ENCODE measurements around the gene BMPER. TPM values are rescaled to one million over a fixed set of nuclear protein-coding genes. Genes with fewer than 3 reads are reported as not detected.

The BMPER gene
- total RNA-seq, 1 donor from 2014 or later: 0.56 TPM

GRCh38 chr7:34107276-34107675 lies 201.9 kb downstream of the BMPER start:
- Mint-ChIP-seq H3K27me3 (ENCODE audit: unreplicated experiment) (no peaks in the 10 kb centered on the region), H3K36me3 (ENCODE audit: unreplicated experiment) (no peaks in the 10 kb centered on the region), H3K4me3 (ENCODE audit: unreplicated experiment) (no peak overlapping the region), H3K27ac (ENCODE audit: unreplicated experiment) (no peak overlapping the region), H3K9me3 (ENCODE audit: unreplicated experiment) (no peaks in the 10 kb centered on the region), H3K4me1 (ENCODE audit: unreplicated experiment) (peaks cover 3% of the 10 kb centered on the region)
- TF ChIP-seq, protein P1, sequence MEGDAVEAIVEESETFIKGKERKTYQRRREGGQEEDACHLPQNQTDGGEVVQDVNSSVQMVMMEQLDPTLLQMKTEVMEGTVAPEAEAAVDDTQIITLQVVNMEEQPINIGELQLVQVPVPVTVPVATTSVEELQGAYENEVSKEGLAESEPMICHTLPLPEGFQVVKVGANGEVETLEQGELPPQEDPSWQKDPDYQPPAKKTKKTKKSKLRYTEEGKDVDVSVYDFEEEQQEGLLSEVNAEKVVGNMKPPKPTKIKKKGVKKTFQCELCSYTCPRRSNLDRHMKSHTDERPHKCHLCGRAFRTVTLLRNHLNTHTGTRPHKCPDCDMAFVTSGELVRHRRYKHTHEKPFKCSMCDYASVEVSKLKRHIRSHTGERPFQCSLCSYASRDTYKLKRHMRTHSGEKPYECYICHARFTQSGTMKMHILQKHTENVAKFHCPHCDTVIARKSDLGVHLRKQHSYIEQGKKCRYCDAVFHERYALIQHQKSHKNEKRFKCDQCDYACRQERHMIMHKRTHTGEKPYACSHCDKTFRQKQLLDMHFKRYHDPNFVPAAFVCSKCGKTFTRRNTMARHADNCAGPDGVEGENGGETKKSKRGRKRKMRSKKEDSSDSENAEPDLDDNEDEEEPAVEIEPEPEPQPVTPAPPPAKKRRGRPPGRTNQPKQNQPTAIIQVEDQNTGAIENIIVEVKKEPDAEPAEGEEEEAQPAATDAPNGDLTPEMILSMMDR (IDR thresholded peaks at IDR 0.05): no peak
- no peak for DNase-seq (ENCODE audit: extremely low spot score, unreplicated experiment)

- Mint-ChIP-seq H3K36me3 (ENCODE audit: unreplicated experiment) (no peaks in the 10 kb centered on the region), H3K27ac (ENCODE audit: unreplicated experiment) (no peak overlapping the region), H3K9me3 (ENCODE audit: unreplicated experiment) (no peaks in the 10 kb centered on the region), H3K4me3 (ENCODE audit: unreplicated experiment) (no peak overlapping the region), H3K27me3 (ENCODE audit: unreplicated experiment) (no peaks in the 10 kb centered on the region), H3K4me1 (ENCODE audit: unreplicated experiment) (no peaks in the 10 kb centered on the region)
- no peak for DNase-seq (ENCODE audit: extremely low spot score, unreplicated experiment)
- TF ChIP-seq, protein P1 (IDR thresholded peaks at IDR 0.05): no peak
Observed at GRCh38 chr7:34108165-34108564, 202.8 kb downstream of the BMPER start.

DNA sequence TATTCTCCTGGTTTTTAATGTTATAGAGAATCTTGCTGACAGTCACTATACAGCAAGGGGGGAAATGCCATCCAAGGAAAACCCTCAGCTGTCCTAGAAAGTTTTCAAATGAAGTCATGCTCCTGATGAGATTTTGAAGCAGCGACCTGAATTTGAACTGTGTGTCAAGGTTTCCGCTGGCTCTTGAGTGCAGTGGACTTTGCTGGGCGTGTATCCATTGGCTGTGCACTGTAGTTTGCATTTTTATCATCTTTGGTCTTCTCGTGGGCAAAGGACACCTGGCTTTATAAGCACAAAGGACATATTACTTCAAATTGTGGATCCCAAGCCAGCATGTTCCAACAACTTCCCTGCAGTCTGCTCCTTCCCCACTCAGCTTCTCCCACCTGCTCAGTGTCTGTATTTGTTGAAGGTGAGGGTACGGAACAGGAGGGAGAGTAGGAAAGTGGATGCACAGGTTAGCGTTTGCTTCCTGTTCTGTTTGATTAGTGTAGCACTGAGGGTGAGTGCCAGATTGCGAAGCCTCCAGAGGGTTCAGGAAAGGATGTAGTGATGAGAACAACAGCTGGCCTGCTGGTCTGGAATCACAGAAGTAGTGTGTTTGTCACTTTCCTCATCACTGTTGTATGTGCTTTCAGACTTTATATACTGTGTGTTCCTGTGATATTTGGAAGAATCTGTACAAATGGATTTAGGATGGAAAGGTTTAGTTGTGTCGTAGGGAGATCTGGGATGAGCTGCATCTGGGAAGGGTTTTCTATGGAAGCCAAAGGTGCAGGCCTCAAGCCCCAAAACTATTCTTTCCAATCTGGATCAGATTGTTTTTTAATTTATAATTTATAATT lies 204.8 kb downstream of the BMPER start:
- Mint-ChIP-seq H3K4me3 (ENCODE audit: unreplicated experiment) (no peak overlapping the region), H3K36me3 (ENCODE audit: unreplicated experiment) (no peaks in the 10 kb centered on the region)

DNA sequence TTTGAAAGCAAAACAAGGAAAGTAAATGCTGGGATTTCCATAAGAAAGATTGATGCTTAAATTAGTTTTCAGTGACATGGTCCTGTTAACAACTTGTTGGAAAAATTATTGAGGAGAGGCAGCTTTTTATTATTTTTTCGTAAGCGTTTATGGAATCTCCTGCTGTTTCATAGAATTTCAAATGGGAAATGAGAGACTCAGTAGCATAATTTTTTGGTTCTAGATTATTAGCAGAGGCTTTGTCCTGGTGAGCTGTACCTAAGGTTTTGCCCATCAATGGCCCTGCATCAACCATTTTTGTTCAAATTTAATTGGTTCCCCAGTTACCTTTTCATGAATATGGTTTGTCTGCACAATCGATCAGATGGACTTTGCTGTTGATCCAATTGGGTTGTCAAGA lies 205.7 kb downstream of the BMPER start:
- H3K9me3 Mint-ChIP-seq (ENCODE audit: unreplicated experiment): peaks cover 10% of the 10 kb centered on the region
- TF ChIP-seq, protein P1 (IDR thresholded peaks at IDR 0.05): no peak
- H3K27ac Mint-ChIP-seq (ENCODE audit: unreplicated experiment): no peak overlapping the region
- DNase-seq (ENCODE audit: extremely low spot score, unreplicated experiment): no peak
- peaks cover 2% of the 10 kb centered on the region for H3K27me3 Mint-ChIP-seq (ENCODE audit: unreplicated experiment)
- H3K36me3 Mint-ChIP-seq (ENCODE audit: unreplicated experiment): no peaks in the 10 kb centered on the region
- H3K4me1 Mint-ChIP-seq (ENCODE audit: unreplicated experiment): no peaks in the 10 kb centered on the region
- no peak overlapping the region for H3K4me3 Mint-ChIP-seq (ENCODE audit: unreplicated experiment)

More for the DNA sequence above, 204.8 kb downstream of the BMPER start:
- Mint-ChIP-seq H3K27ac (ENCODE audit: unreplicated experiment) (no peak overlapping the region), H3K9me3 (ENCODE audit: unreplicated experiment) (peaks cover 5% of the 10 kb centered on the region), H3K4me1 (ENCODE audit: unreplicated experiment) (no peaks in the 10 kb centered on the region), H3K27me3 (ENCODE audit: unreplicated experiment) (peaks cover 2% of the 10 kb centered on the region)
- DNase-seq (ENCODE audit: extremely low spot score, unreplicated experiment): no peak
- TF ChIP-seq, protein P1 (IDR thresholded peaks at IDR 0.05): no peak

- Mint-ChIP-seq H3K27me3 (ENCODE audit: unreplicated experiment) (peaks cover 2% of the 10 kb centered on the region), H3K27ac (ENCODE audit: unreplicated experiment) (no peak overlapping the region), H3K36me3 (ENCODE audit: unreplicated experiment) (no peaks in the 10 kb centered on the region), H3K9me3 (ENCODE audit: unreplicated experiment) (peaks cover 10% of the 10 kb centered on the region), H3K4me3 (ENCODE audit: unreplicated experiment) (no peak overlapping the region), H3K4me1 (ENCODE audit: unreplicated experiment) (no peaks in the 10 kb centered on the region)
- no peak for DNase-seq (ENCODE audit: extremely low spot score, unreplicated experiment)
- TF ChIP-seq, protein P1 (IDR thresholded peaks at IDR 0.05): no peak
Observed at GRCh38 chr7:34115503-34115902, 210.2 kb downstream of the BMPER start.
